Measurements from ENCODE around the gene CIP2A.

Gene CIP2A

DNA sequence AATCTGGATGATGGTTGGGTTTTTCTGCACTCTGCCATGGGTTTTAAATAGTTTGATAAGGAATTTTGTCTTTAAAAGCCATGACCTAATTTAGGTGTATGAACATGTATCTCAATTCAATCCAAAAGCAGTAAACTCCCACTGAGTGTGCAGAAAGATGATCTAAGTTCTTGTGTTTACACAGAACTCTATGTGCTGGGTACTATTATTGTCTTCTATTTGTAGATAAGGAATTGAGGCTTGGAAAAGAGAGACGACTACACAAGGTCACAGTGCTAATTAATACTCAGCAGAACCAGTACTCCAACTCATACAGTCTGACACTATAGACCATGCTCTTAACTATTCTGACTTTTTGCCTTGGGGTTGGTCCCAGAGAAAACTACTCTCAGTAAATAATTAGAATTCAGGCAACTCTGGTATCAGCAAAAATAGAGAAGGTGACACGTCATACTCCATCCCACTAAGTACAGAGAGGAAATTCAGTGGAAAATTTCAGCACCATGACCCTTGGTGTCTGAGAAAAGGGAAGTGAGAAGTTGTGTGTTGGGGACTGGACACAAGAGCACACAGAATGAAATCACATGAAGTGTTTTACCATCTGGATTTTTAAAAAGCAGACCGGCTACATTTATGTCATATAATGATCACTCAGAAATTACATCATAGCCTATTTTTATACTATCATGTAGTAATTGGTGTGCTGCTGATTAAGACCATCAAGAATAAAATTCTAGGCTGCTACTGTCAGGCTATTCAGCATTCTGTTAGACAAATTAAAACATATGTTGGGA lies 60.6 kb downstream of the CIP2A start:
- no peaks in the 10 kb centered on the region for H3K9me3 ChIP-seq (ENCODE audit: control insufficient read depth, insufficient read depth, low read length)
- H3K27ac ChIP-seq (ENCODE audit: low read depth, low read length): no peak overlapping the region
- no peaks in the 10 kb centered on the region for H3K4me1 ChIP-seq (ENCODE audit: control insufficient read depth, low read length)
- TF ChIP-seq EZH2phosphoT487 (IDR thresholded peaks at IDR 0.05; ENCODE audit: borderline replicate concordance, low read length): no peak
- TF ChIP-seq, protein P1, sequence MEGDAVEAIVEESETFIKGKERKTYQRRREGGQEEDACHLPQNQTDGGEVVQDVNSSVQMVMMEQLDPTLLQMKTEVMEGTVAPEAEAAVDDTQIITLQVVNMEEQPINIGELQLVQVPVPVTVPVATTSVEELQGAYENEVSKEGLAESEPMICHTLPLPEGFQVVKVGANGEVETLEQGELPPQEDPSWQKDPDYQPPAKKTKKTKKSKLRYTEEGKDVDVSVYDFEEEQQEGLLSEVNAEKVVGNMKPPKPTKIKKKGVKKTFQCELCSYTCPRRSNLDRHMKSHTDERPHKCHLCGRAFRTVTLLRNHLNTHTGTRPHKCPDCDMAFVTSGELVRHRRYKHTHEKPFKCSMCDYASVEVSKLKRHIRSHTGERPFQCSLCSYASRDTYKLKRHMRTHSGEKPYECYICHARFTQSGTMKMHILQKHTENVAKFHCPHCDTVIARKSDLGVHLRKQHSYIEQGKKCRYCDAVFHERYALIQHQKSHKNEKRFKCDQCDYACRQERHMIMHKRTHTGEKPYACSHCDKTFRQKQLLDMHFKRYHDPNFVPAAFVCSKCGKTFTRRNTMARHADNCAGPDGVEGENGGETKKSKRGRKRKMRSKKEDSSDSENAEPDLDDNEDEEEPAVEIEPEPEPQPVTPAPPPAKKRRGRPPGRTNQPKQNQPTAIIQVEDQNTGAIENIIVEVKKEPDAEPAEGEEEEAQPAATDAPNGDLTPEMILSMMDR (IDR thresholded peaks at IDR 0.05; ENCODE audit: low read depth, low read length, poor library complexity, severe bottlenecking): no peak
- H3K79me2 ChIP-seq (ENCODE audit: control insufficient read depth, low read length): no peaks in the 10 kb centered on the region
- H3K27me3 ChIP-seq (ENCODE audit: control insufficient read depth, low read length): no peaks in the 10 kb centered on the region
- H3F3A ChIP-seq (ENCODE audit: control insufficient read depth, insufficient read depth): no peaks in the 10 kb centered on the region
- H3K36me3 ChIP-seq (ENCODE audit: control insufficient read depth, low read length): no peaks in the 10 kb centered on the region
- H3K4me2 ChIP-seq (ENCODE audit: low read length): no peak overlapping the region
- no peaks in the 10 kb centered on the region for H3K9me2 ChIP-seq (replicated peaks; ENCODE audit: control insufficient read depth, low read length)
- H3K4me3 ChIP-seq (ENCODE audit: low read length): no peak overlapping the region
- H4K20me1 ChIP-seq (ENCODE audit: control insufficient read depth, insufficient read depth, low read depth, low read length): no peaks in the 10 kb centered on the region

GRCh38 chr3:108527817-108528216 lies 61.4 kb downstream of the CIP2A start:
- no peaks in the 10 kb centered on the region for H3K36me3 ChIP-seq (ENCODE audit: control insufficient read depth, low read length)
- H3K27ac ChIP-seq (ENCODE audit: low read depth, low read length): no peak overlapping the region
- no peaks in the 10 kb centered on the region for H3K79me2 ChIP-seq (ENCODE audit: control insufficient read depth, low read length)
- no peak overlapping the region for H3K4me2 ChIP-seq (ENCODE audit: low read length)
- no peaks in the 10 kb centered on the region for H3F3A ChIP-seq (ENCODE audit: control insufficient read depth, insufficient read depth)
- no peak overlapping the region for H3K4me3 ChIP-seq (ENCODE audit: low read length)
- no peaks in the 10 kb centered on the region for H3K9me2 ChIP-seq (replicated peaks; ENCODE audit: control insufficient read depth, low read length)
- H3K4me1 ChIP-seq (ENCODE audit: control insufficient read depth, low read length): no peaks in the 10 kb centered on the region
- H3K9me3 ChIP-seq (ENCODE audit: control insufficient read depth, insufficient read depth, low read length): no peaks in the 10 kb centered on the region
- TF ChIP-seq, protein P1 (IDR thresholded peaks at IDR 0.05; ENCODE audit: low read depth, low read length, poor library complexity, severe bottlenecking): no peak
- no peak for TF ChIP-seq EZH2phosphoT487 (IDR thresholded peaks at IDR 0.05; ENCODE audit: borderline replicate concordance, low read length)
- no peaks in the 10 kb centered on the region for H4K20me1 ChIP-seq (ENCODE audit: control insufficient read depth, insufficient read depth, low read depth, low read length)
- no peaks in the 10 kb centered on the region for H3K27me3 ChIP-seq (ENCODE audit: control insufficient read depth, low read length)

DNA sequence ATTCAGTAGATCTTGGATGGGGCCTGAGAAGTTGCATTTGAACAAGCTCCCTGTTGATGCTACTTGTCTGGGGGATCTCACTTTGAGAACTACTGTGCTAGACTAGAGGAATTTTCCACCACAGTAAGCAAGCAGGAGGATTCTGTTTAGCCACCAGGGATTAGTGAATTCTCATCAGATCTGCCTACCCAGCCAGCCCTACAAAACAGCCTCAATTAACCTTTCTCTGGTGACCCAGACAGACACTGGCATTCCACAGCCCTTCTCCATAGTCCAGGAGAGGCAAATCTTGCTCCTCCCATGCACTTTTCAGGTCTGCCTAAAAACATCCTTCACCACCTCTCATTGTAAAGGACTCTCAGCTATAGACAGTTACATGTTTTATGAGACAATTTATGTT lies 62.1 kb downstream of the CIP2A start:
- Histone ChIP-seq H3K36me3 (ENCODE audit: control insufficient read depth, low read length) (no peaks in the 10 kb centered on the region), H4K20me1 (ENCODE audit: control insufficient read depth, insufficient read depth, low read depth, low read length) (no peaks in the 10 kb centered on the region), H3F3A (ENCODE audit: control insufficient read depth, insufficient read depth) (no peaks in the 10 kb centered on the region), H3K9me2 (replicated peaks; ENCODE audit: control insufficient read depth, low read length) (no peaks in the 10 kb centered on the region), H3K4me3 (ENCODE audit: low read length) (no peak overlapping the region), H3K4me2 (ENCODE audit: low read length) (no peak overlapping the region), H3K9me3 (ENCODE audit: control insufficient read depth, insufficient read depth, low read length) (no peaks in the 10 kb centered on the region), H3K4me1 (ENCODE audit: control insufficient read depth, low read length) (no peaks in the 10 kb centered on the region), H3K79me2 (ENCODE audit: control insufficient read depth, low read length) (no peaks in the 10 kb centered on the region), H3K27ac (ENCODE audit: low read depth, low read length) (no peak overlapping the region), H3K27me3 (ENCODE audit: control insufficient read depth, low read length) (no peaks in the 10 kb centered on the region)
- no peak for TF ChIP-seq EZH2phosphoT487 (IDR thresholded peaks at IDR 0.05; ENCODE audit: borderline replicate concordance, low read length)

- Histone ChIP-seq H3F3A (ENCODE audit: control insufficient read depth, insufficient read depth) (no peaks in the 10 kb centered on the region), H3K4me2 (ENCODE audit: low read length) (no peak overlapping the region), H3K27me3 (ENCODE audit: control insufficient read depth, low read length) (no peaks in the 10 kb centered on the region), H4K20me1 (ENCODE audit: control insufficient read depth, insufficient read depth, low read depth, low read length) (no peaks in the 10 kb centered on the region), H3K79me2 (ENCODE audit: control insufficient read depth, low read length) (no peaks in the 10 kb centered on the region), H3K4me3 (ENCODE audit: low read length) (no peak overlapping the region), H3K36me3 (ENCODE audit: control insufficient read depth, low read length) (no peaks in the 10 kb centered on the region), H3K27ac (ENCODE audit: low read depth, low read length) (no peak overlapping the region), H3K9me2 (replicated peaks; ENCODE audit: control insufficient read depth, low read length) (no peaks in the 10 kb centered on the region), H3K9me3 (ENCODE audit: control insufficient read depth, insufficient read depth, low read length) (no peaks in the 10 kb centered on the region), H3K4me1 (ENCODE audit: control insufficient read depth, low read length) (no peaks in the 10 kb centered on the region)
- TF ChIP-seq EZH2phosphoT487 (IDR thresholded peaks at IDR 0.05; ENCODE audit: borderline replicate concordance, low read length): no peak
- TF ChIP-seq, protein P1 (IDR thresholded peaks at IDR 0.05; ENCODE audit: low read depth, low read length, poor library complexity, severe bottlenecking): no peak
These were observed 63.3 kb downstream of the CIP2A start for GRCh38 chr3:108525971-108526370.
